ENCODE results near the gene SFXN2. TPM values are rescaled to one million over a fixed set of nuclear protein-coding genes. Genes with fewer than 3 reads are reported as not detected.
A peak's percentile ranks its signal among the peaks of the same experiment; 100 is the strongest.

SFXN2 gene
- total RNA-seq, 2 donors from 2014 or later: 2.4 to 6.5 TPM

- intact Hi-C loops (cut with DNase I): no loop called here
- DNase-seq (ENCODE audit: low spot score): peak; percentile 94
These were observed 68.5 kb downstream of the SFXN2 start for GRCh38 chr10:102782673-102783551.

GRCh38 chr10:102783568-102783967 is 69.1 kb downstream of the SFXN2 start:
- no peak for DNase-seq (ENCODE audit: low spot score)
- intact Hi-C loops (cut with DNase I): no loop called here

- DNase-seq (ENCODE audit: low spot score): no peak
- intact Hi-C loops (cut with DNase I): no loop called here
These were observed 71.4 kb downstream of the SFXN2 start for GRCh38 chr10:102785818-102786217.

GRCh38 chr10:102791754-102792395 is 77.4 kb downstream of the SFXN2 start:
- intact Hi-C loops (cut with DNase I): no loop called here
- peak; percentile 37 for DNase-seq (ENCODE audit: low spot score)

Other genes starting within 250 kb of the SFXN2 start
- 100 to 1,000 TPM; 102 to 107 TPM for gene ACTR1A, start 211.9 kb upstream of the SFXN2 start, total RNA-seq
- 10 to 100 TPM; 10.4 to 11.3 TPM for gene SUFU, start 210.7 kb upstream of the SFXN2 start, total RNA-seq
- gene TRIM8, start 70.2 kb upstream of the SFXN2 start, total RNA-seq: 100 to 1,000 TPM; 122 to 125 TPM
- 10 to 100 TPM in 1 of 2 donors, 1 to 10 TPM in 1; 9.7 to 11.6 TPM for gene ARL3, start 239 bp upstream of the SFXN2 start, total RNA-seq
- 10 to 100 TPM; 61.4 to 62.7 TPM for gene WBP1L, start 29.3 kb downstream of the SFXN2 start, total RNA-seq
- gene CYP17A1, start 122.8 kb downstream of the SFXN2 start, total RNA-seq: 1 to 10 TPM in 1 of 2 donors, not detected in 1; 1.6 TPM
- 10 to 100 TPM; 17.1 to 20.0 TPM for gene BORCS7, start 139.6 kb downstream of the SFXN2 start, total RNA-seq
- gene AS3MT, start 154.8 kb downstream of the SFXN2 start, total RNA-seq: 1 to 10 TPM in 1 of 2 donors, under 1 TPM in 1; 0.65 to 1.2 TPM
- 10 to 100 TPM in 1 of 2 donors, 1 to 10 TPM in 1; 7.3 to 10.1 TPM for gene CNNM2, start 203.7 kb downstream of the SFXN2 start, total RNA-seq